ENCODE results near the gene CERS2. TPM values are rescaled to one million over a fixed set of nuclear protein-coding genes. Genes with fewer than 3 reads are reported as not detected.

Gene CERS2
- total and polyA plus RNA-seq, 2 of the 13 experiments (the other 11 are each of a cell fraction or from before 2014, with no cell fraction given), result 269 to 298 TPM

DNA sequence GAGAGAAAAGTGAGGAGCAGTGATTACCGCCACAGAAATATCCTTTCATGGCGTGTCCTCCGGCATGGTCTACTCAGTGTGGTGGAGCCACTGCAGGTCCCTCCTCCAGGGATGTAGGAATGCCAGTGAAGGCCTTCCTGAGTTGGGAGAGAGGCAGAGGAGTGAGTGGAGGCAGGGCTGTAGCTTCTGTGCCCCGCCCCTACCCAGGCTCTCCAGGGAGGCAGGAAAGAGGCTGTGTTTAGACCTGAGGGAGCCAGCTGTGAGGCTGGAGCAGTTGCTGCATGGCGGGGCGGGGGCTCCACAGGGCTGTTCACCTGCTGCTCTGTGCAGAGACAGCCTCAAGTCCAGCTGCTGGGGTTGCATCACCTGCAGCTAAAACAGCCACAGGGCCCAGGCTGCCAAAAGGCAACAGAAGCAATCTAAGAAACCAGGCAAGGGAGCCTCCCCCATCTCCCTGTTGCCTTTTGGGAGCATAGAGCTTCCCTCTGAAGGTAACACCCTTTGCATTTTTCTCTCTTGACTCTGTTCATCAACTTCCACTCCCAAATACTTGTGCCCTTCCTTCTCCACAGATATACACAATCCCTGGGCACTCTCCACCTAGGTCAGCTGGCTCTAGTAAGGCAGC lies 6.7 kb upstream of the CERS2 start (continued):
- TF ChIP-seq, protein P1, sequence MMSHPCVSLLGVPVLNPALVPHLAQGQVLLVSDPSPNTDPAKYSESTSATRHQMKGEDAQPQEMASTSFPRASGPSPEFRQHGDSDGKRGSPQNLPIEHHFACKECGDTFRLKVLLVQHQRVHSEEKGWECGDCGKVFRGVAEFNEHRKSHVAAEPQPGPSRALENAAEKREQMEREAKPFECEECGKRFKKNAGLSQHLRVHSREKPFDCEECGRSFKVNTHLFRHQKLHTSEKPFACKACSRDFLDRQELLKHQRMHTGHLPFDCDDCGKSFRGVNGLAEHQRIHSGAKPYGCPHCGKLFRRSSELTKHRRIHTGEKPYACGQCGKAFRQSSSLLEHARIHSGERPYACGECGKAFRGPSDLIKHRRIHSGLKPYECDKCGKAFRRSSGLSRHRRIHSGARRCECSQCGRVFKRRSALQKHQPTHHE (CRISPR knock-in tag; IDR thresholded peaks at IDR 0.05; ENCODE audit: borderline replicate concordance), result no peak
- TF ChIP-seq SMC3 (IDR thresholded peaks at IDR 0.05; ENCODE audit: low read length) (no peak), ARNT2 (CRISPR knock-in tag; IDR thresholded peaks at IDR 0.05; ENCODE audit: low read depth) (peak; percentile 63), E2F2 (CRISPR knock-in tag; IDR thresholded peaks at IDR 0.05; ENCODE audit: borderline replicate concordance) (no peak), GZF1 (CRISPR knock-in tag; IDR thresholded peaks at IDR 0.05) (no peak), HDAC1 (CRISPR knock-in tag; IDR thresholded peaks at IDR 0.05) (no peak; the same call in 1 of the 2 replicates), GLI4 (CRISPR knock-in tag; IDR thresholded peaks at IDR 0.05; ENCODE audit: borderline replicate concordance) (no peak), ZNF749 (CRISPR knock-in tag; IDR thresholded peaks at IDR 0.05; ENCODE audit: borderline replicate concordance) (no peak), NFRKB (IDR thresholded peaks at IDR 0.05) (no peak), ZNF878 (CRISPR knock-in tag; IDR thresholded peaks at IDR 0.05) (no peak), ZNF841 (CRISPR knock-in tag; IDR thresholded peaks at IDR 0.05; ENCODE audit: borderline replicate concordance) (no peak), ZNF766 (CRISPR knock-in tag; IDR thresholded peaks at IDR 0.05; ENCODE audit: borderline replicate concordance) (no peak), ZNF616 (CRISPR knock-in tag; IDR thresholded peaks at IDR 0.05; ENCODE audit: low read depth) (no peak), ZNF33B (CRISPR knock-in tag; IDR thresholded peaks at IDR 0.05) (no peak), ERF (CRISPR knock-in tag; IDR thresholded peaks at IDR 0.05) (0 out of 2 replicates have a peak, but pooled peaks have one; percentile 43), DNMT3B (CRISPR knock-in tag; conservative IDR thresholded peaks at IDR 0.05) (no peak), NFIC (IDR thresholded peaks at IDR 0.05; ENCODE audit: low read length) (peak; percentile 36; the same call in 1 of the 2 replicates), DMAP1 (CRISPR knock-in tag; IDR thresholded peaks at IDR 0.05) (no peak), TOPORS (CRISPR knock-in tag; IDR thresholded peaks at IDR 0.05) (no peak)
- TF ChIP-seq, protein P2, sequence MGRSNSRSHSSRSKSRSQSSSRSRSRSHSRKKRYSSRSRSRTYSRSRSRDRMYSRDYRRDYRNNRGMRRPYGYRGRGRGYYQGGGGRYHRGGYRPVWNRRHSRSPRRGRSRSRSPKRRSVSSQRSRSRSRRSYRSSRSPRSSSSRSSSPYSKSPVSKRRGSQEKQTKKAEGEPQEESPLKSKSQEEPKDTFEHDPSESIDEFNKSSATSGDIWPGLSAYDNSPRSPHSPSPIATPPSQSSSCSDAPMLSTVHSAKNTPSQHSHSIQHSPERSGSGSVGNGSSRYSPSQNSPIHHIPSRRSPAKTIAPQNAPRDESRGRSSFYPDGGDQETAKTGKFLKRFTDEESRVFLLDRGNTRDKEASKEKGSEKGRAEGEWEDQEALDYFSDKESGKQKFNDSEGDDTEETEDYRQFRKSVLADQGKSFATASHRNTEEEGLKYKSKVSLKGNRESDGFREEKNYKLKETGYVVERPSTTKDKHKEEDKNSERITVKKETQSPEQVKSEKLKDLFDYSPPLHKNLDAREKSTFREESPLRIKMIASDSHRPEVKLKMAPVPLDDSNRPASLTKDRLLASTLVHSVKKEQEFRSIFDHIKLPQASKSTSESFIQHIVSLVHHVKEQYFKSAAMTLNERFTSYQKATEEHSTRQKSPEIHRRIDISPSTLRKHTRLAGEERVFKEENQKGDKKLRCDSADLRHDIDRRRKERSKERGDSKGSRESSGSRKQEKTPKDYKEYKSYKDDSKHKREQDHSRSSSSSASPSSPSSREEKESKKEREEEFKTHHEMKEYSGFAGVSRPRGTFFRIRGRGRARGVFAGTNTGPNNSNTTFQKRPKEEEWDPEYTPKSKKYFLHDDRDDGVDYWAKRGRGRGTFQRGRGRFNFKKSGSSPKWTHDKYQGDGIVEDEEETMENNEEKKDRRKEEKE (IDR thresholded peaks at IDR 0.05), result no peak
- TF ChIP-seq, protein P3, sequence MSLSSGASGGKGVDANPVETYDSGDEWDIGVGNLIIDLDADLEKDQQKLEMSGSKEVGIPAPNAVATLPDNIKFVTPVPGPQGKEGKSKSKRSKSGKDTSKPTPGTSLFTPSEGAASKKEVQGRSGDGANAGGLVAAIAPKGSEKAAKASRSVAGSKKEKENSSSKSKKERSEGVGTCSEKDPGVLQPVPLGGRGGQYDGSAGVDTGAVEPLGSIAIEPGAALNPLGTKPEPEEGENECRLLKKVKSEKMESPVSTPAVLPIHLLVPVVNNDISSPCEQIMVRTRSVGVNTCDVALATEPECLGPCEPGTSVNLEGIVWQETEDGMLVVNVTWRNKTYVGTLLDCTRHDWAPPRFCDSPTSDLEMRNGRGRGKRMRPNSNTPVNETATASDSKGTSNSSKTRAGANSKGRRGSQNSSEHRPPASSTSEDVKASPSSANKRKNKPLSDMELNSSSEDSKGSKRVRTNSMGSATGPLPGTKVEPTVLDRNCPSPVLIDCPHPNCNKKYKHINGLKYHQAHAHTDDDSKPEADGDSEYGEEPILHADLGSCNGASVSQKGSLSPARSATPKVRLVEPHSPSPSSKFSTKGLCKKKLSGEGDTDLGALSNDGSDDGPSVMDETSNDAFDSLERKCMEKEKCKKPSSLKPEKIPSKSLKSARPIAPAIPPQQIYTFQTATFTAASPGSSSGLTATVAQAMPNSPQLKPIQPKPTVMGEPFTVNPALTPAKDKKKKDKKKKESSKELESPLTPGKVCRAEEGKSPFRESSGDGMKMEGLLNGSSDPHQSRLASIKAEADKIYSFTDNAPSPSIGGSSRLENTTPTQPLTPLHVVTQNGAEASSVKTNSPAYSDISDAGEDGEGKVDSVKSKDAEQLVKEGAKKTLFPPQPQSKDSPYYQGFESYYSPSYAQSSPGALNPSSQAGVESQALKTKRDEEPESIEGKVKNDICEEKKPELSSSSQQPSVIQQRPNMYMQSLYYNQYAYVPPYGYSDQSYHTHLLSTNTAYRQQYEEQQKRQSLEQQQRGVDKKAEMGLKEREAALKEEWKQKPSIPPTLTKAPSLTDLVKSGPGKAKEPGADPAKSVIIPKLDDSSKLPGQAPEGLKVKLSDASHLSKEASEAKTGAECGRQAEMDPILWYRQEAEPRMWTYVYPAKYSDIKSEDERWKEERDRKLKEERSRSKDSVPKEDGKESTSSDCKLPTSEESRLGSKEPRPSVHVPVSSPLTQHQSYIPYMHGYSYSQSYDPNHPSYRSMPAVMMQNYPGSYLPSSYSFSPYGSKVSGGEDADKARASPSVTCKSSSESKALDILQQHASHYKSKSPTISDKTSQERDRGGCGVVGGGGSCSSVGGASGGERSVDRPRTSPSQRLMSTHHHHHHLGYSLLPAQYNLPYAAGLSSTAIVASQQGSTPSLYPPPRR (CRISPR knock-in tag; IDR thresholded peaks at IDR 0.05; ENCODE audit: borderline replicate concordance), result 0 out of 2 replicates have a peak, but pooled peaks have one; percentile 50
